Measurements from ENCODE around the gene CRIP2. TPM values are rescaled to one million over a fixed set of nuclear protein-coding genes. Genes with fewer than 3 reads are reported as not detected.

The CRIP2 gene
- polyA plus RNA-seq, 1 donor (not counting 4 experiments of a cell fraction or from before 2014, with no cell fraction given), result 4.8 TPM

- peaks cover 17% of the 10 kb centered on the region for H3K4me1 ChIP-seq (ENCODE audit: control insufficient read depth, extremely low read depth, insufficient read depth, low read length)
- dilution Hi-C loops (cut with MboI; ENCODE audit: extremely low pct_ligation_motif_present, low sequenced_read_pairs), result no loop called here
Observed at GRCh38 chr14:105475269-105476096, 862 bp downstream of the CRIP2 start.

GRCh38 chr14:105476097-105476830 is 1.6 kb downstream of the CRIP2 start:
- peak overlapping the region; percentile 60 for H3K4me2 ChIP-seq (ENCODE audit: control insufficient read depth, extremely low read depth, insufficient read depth, low read depth, low read length)

More at GRCh38 chr14:105475269-105476096, 862 bp downstream of the CRIP2 start:
- Histone ChIP-seq H3K9me3 (ENCODE audit: control insufficient read depth, low read depth, low read length) (no peaks in the 10 kb centered on the region), H3K27me3 (ENCODE audit: control insufficient read depth, extremely low read depth, insufficient read depth, low read length) (peaks cover 17% of the 10 kb centered on the region), H3K4me3 (ENCODE audit: control insufficient read depth in 2 of 3, extremely low read depth in 1 of 3, insufficient read depth in 2 of 3, low read depth in 1 of 3, low read length in 3 of 3) (peak overlapping the region; percentile 38 to 62 (median 46)), H2AFZ (ENCODE audit: control insufficient read depth, low read length) (no peak overlapping the region), H4K20me1 (ENCODE audit: control insufficient read depth, extremely low read depth, insufficient read depth, low read length) (peaks cover 4% of the 10 kb centered on the region), H3K9ac (ENCODE audit: control insufficient read depth, extremely low read depth, insufficient read depth, low read length) (no peak overlapping the region), H3K4me2 (ENCODE audit: control insufficient read depth, extremely low read depth, insufficient read depth, low read depth, low read length) (peak overlapping the region; percentile 60), H3K36me3 (ENCODE audit: control insufficient read depth in 2 of 2, extremely low read depth in 1 of 2, insufficient read depth in 2 of 2, low read length in 2 of 2) (peaks cover 0 to 2% of the 10 kb centered on the region in 2 experiments), H3K27ac (ENCODE audit: control insufficient read depth, insufficient read depth, low read length) (no peak overlapping the region), H3K79me2 (ENCODE audit: control insufficient read depth, insufficient read depth, low read length) (no peaks in the 10 kb centered on the region), H3K9me1 (ENCODE audit: control insufficient read depth, extremely low read depth, insufficient read depth, low read length) (no peaks in the 10 kb centered on the region)
- no peak for FAIRE-seq
- peak; percentile 67 for TF ChIP-seq EZH2 (IDR thresholded peaks at IDR 0.05; ENCODE audit: low read length)
- TF ChIP-seq CTCF (optimal IDR thresholded peaks at IDR 0.05 in 1 of 3, IDR thresholded peaks at IDR 0.05 in 1 of 3, conservative IDR thresholded peaks at IDR 0.05 in 1 of 3; ENCODE audit: extremely low read depth in 1 of 3, insufficient read depth in 2 of 3, low read length in 3 of 3), result no peak
- DNase-seq (ENCODE audit: low read depth, low spot score), result no peak

More at GRCh38 chr14:105476097-105476830, 1.6 kb downstream of the CRIP2 start:
- Histone ChIP-seq H4K20me1 (ENCODE audit: control insufficient read depth, extremely low read depth, insufficient read depth, low read length) (peaks cover 4% of the 10 kb centered on the region), H3K9me1 (ENCODE audit: control insufficient read depth, extremely low read depth, insufficient read depth, low read length) (no peaks in the 10 kb centered on the region), H3K9ac (ENCODE audit: control insufficient read depth, extremely low read depth, insufficient read depth, low read length) (no peak overlapping the region), H3K36me3 (ENCODE audit: control insufficient read depth in 2 of 2, extremely low read depth in 1 of 2, insufficient read depth in 2 of 2, low read length in 2 of 2) (no peaks in the 10 kb centered on the region), H3K4me3 (ENCODE audit: control insufficient read depth in 2 of 3, extremely low read depth in 1 of 3, insufficient read depth in 2 of 3, low read depth in 1 of 3, low read length in 3 of 3) (no peak overlapping the region), H3K79me2 (ENCODE audit: control insufficient read depth, insufficient read depth, low read length) (no peaks in the 10 kb centered on the region), H2AFZ (ENCODE audit: control insufficient read depth, low read length) (no peak overlapping the region), H3K4me1 (ENCODE audit: control insufficient read depth, extremely low read depth, insufficient read depth, low read length) (peaks cover 21% of the 10 kb centered on the region), H3K27me3 (ENCODE audit: control insufficient read depth, extremely low read depth, insufficient read depth, low read length) (peaks cover 17% of the 10 kb centered on the region), H3K9me3 (ENCODE audit: control insufficient read depth, low read depth, low read length) (no peaks in the 10 kb centered on the region), H3K27ac (ENCODE audit: control insufficient read depth, insufficient read depth, low read length) (no peak overlapping the region)
- peak; percentile 11 for TF ChIP-seq EZH2 (IDR thresholded peaks at IDR 0.05; ENCODE audit: low read length)
- TF ChIP-seq CTCF (optimal IDR thresholded peaks at IDR 0.05 in 1 of 3, IDR thresholded peaks at IDR 0.05 in 1 of 3, conservative IDR thresholded peaks at IDR 0.05 in 1 of 3; ENCODE audit: extremely low read depth in 1 of 3, insufficient read depth in 2 of 3, low read length in 3 of 3), result no peak
- FAIRE-seq, result no peak
- dilution Hi-C loops (cut with MboI; ENCODE audit: extremely low pct_ligation_motif_present, low sequenced_read_pairs), result no loop called here
- DNase-seq (ENCODE audit: low read depth, low spot score), result no peak

Measured in keratinocyte (primary cell).